HG03378 (cell line): ENCODE data around the gene CDC42BPB.

Source experiments
- ATAC-seq: cut with Tn5 transposase; IDR thresholded peaks from one replicate; pipeline ENCODE4 v1.9.1; 2021; ENCODE audit warnings: mild to moderate bottlenecking, moderate library complexity; ENCODE audit not compliant: unreplicated experiment

CDC42BPB gene

DNA sequence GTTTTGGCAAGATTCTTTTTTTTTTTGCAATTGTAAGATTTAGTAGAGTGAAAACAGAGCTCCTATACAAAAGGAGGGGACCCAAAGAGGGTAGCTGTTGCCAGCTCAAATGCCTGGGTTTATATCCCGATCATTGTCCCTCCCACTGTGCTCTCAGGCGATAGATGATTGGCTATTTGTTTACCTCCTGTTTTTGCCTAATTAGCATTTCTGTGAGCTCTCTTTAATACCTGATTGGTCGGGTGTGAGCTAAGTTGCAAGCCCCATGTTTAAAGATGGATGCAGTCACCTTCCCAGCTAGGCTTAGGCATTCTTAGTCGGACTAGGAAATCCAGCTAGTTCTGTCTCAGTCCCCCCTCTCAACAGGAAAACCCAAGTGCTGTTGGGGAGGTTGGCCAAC lies 39.0 kb upstream of the CDC42BPB start:
- ATAC-seq = no peak

DNA sequence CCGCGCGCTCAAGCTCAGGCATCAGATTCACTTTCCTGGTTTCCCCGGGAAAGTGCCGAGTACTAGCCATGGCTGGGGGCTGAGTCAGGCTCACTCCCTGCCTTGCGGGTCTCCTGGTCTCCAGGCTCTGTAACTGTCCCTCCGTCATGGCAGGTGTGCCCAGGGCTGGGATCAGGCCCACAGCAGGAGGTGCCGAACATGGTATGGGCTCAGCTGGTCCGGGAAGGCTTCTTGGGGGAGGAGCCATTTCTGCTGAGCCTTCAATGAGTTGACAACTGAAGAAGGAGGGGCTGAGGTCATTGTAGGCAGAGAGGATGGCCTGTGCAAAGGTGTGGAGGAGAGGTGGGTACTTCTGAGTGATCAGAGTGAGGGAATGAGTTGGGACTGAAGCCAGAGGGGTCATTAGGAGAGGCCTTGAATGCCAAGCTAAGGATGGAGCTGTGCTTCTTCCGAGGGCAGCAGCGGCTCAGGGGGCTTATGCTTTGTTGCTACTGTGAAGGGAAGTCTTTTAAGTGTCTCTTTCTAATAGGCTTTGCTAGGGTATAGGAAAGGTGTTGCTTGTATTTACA lies 37.9 kb upstream of the CDC42BPB start:
- no peak for ATAC-seq

DNA sequence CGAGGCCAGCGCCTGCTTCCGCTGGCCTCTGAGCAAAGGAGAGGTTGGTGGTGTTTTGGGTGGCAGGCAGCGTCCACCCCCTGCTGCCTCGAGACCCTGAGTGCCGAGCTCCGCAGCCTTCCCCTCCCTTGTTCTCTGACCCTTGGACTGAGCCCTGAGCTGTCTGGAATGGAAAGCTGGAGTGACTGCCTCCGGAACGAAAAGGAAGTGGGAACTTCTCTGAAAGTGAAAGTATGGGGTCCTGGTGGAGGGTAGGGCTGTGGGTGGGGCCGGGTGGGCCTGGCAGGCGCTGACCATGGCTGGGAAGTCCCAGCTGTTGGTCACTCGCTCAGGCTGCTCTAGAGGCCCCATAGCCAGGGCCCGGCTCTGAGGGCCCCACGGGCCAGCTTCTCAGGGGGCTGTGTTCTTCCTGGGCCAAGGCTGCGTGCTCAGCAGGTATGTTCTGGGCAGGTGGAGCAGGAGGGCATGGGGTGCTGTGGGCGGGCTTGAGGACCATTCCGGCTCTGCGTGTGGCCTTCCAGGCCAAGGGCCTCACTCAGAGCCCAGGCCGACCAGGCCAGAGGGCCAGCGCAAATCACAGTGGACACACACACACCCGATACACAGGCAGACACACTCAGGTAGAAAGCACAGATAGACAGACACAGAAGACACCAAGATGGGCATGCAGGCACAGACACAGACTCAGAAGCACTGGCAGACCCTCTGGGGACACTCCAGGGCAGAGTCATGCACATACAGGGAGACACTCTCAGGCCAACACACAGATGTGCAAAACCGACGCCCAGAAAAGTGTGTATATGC lies 37.3 kb upstream of the CDC42BPB start, which contains the start of gene EXOC3L4:
EXOC3L4 (plus strand) TSS at position 320 of the 804 bp plus-strand sequence. CDS start 5,495 bp downstream, outside the sequence.
- ATAC-seq = no peak

DNA sequence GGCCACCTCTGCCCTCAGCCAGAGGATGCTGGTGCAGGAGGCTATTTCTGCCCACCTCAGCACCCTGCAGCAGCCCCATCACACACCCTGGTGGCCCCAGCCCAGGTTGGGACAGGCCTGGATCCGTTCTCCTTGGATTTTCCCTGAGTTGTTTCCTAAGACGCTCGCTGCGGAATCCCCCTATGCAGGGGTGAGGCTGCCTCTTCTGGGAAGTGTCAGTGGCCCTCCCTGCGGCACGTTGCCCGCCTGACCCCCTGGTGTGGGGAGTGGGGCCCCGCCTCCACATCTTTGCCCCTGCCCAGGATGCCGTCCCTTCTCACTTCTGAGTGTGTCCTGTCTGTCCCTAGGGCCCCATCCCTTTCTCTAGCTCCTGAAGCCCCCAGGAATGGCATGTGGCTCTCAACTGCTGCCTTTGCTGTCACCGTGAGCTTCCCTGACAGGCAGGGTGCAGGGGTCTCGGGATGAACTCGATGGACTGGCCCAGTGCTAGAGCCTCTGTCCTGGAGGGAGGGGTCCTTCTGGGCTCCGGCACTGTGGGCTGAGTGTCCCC lies 36.6 kb upstream of the CDC42BPB start:
- ATAC-seq = no peak

DNA sequence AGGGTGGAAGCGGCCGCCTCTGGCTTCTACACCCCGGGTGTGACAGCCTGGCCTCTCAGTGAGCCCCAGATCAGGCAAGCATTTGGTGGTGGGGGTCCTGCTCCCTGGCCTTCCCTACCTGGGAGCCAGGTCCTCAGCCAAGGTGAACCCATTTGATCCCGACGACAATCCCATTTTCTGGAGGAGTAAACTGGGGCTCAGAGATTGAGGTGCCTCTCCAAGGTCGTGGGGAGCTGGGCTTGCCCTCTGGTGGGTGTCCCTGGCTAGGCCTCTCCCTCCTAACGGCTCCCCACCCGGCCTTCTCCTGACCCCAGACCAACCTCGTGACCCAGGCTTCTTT lies 34.5 kb upstream of the CDC42BPB start:
- no peak for ATAC-seq

DNA sequence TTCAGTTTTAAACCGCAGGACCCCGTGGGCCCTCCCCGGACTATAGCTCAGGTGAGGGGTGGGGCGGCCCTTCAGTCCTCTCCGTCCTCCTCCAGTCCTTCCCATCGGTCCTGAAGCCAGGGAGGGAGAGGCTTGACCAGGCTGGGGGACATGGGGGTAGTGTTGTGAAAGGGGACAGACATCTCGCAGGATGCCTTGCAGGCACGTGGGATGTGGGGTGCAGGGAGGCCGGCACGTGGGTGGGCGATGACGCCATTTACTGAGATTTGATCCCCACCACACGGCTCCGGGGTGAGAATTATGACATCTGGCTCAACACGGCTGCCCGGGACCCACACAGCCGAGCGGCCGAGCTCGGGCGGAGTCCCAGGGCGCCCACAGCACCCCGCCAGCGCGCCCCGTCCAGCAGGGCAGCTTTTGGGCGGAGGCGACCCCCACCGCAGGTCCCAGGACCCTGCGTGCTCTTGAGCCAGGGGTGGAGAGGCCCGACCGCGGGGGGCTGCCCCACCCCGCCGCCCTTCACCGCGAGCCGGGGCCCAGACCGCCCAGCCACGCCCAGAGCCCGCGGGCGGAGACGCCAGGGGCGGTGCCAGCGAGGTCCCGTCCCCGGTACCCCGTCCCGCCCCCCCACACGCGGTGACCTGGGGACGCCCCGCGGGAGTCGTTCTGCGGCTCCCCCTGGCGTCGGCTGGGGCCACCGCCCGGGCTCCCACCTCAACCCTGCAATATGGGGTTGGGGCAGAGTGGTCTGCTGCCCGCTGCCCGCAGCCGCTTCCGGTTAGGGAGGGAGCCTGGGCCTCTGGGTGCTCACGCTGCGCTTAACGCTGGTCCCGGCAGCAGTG lies 33.9 kb upstream of the CDC42BPB start:
- no peak for ATAC-seq

DNA sequence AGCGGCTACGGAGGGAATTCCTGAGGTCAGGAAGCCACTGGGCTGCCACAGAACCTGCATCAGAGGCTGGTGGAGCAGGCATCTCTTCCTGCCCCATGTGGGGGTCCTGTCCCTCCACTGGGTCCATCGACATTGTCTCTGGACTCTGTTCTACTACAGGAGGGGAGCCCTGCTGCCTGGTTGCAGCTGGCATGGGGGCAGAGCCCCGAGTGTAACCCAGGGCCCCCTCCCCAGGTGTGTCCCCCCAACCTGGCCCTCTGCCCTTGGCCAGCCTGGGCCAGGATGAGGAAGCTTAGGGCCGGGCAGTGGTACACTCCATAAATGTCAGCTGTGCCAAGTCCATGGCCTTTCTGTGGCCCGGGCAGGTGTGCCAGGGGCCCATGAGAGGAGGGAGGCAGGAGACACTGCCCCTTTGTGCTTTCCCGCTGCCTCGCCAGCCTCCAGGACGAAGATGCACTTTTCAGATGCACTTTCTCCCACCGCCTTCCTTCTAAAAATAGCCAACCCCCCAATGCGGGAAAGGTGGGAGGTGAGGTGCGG lies 33.2 kb upstream of the CDC42BPB start:
- no peak for ATAC-seq

DNA sequence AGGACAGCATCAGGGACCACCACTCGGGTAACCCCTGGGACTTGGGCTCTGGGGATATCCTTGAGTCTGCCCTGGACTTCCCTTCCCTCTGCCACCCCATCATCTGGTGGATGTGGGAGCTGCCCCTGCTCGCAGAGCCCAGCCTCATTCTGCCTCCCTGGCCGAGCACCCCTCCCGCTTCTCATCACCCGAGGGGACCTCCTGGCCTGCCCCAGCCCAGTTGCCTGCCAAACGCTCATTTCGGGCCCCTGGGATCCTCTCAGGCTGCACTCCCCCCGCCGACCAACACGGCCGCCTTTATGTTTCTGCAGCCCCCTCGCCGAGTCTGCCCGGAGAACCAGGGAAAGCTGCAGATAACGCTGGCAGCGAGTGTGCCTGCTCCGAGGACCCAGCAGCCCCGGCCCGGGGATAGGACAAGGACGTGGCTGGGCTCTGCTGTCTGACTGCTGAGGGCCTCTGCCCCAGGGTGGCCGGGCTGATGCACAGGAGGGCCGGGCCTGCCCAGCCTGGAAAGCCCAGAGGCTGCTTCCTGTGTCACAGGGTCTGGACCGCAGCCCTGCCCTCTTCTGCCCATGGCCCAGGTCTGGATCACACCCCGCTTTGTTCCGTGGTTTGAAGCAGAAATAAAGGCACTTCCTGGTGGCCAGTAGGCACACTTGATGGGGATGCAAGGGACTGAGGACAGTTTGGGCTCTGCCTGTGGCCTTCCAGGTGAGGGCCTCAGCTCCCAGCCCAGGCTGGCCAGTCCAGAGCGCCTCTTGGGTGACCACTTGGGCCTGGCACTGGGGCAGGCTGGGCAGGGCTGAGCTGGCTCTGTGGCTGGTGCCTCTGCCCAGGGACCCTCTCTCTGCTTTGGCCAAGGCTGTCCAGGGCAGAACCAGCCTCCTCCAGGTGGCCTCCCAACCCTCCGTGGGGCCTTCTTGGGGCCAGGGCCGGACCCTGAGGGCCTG lies 32.3 kb upstream of the CDC42BPB start:
- ATAC-seq = no peak

DNA sequence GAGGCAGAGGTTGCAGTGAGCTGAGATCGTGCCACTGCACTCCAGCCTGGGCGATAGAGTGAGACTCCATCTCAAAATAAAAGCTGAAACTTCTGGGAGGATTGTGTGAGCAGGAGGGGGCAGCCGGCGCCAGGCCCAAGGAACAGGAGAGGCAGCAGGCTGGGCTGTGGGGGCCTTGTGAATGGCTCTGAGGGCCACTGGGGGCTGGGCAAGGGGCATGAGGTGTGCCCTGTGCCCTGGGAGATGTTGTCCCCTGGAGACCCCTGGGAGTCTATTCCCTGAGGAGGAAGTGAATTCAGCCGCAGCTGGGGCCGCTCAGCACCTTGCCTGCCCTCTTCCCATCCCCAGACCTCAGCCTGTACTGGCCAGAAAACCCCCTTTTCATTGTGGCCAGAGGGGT lies 31.6 kb upstream of the CDC42BPB start:
- ATAC-seq = no peak

DNA sequence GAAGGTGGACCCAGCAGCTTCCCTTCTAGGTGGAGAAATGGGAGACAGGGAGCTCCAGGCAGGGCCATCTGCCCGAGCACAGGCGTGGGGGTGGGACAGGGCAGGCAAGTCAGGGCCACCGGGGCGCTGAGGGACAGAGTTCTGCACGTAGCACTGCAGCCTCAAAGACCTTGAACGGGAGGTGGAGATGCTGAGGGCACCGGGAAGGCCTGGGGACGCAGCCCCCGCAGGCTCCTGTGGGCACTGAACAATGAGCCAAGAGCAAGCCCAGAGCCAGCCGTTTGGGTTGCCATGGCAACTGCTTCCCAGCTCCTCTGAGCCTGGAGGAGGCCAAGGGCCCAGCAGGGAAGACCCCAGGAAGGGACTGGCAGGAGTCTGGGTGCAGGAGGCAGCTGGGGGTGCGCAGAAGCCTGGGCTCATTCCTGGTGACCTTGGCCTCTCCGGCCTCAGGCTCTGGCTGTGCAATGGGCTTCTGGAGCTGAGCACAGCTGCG lies 30.0 kb upstream of the CDC42BPB start:
- ATAC-seq = no peak

DNA sequence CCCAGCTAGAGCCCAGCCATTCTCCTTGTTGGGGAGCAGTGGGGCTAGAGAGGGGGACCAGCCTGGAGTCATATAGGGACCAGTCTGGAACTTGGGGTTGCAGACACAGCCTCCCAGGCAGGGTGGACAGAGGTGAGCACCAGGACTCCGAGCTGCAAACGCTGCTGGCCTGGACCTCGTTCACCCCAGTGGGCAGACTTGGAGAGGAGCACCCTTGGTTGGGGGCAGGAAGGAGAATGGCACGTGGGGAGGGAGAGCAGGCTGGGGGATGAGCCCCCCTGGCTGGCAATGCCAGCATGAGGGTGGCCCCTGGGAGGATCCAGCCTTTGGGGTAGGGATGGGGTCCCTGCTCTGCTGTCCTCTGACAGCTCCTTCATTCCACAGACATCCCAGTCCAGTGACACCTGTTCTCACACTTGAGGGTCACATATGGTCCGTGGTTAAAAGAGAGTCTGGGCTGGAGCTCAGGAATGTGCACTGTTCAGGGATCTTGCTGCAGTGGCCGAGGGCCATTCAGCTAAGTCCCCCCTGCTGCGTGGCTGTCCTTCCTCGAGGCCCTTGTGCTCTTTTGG lies 29.5 kb upstream of the CDC42BPB start:
- no peak for ATAC-seq

DNA sequence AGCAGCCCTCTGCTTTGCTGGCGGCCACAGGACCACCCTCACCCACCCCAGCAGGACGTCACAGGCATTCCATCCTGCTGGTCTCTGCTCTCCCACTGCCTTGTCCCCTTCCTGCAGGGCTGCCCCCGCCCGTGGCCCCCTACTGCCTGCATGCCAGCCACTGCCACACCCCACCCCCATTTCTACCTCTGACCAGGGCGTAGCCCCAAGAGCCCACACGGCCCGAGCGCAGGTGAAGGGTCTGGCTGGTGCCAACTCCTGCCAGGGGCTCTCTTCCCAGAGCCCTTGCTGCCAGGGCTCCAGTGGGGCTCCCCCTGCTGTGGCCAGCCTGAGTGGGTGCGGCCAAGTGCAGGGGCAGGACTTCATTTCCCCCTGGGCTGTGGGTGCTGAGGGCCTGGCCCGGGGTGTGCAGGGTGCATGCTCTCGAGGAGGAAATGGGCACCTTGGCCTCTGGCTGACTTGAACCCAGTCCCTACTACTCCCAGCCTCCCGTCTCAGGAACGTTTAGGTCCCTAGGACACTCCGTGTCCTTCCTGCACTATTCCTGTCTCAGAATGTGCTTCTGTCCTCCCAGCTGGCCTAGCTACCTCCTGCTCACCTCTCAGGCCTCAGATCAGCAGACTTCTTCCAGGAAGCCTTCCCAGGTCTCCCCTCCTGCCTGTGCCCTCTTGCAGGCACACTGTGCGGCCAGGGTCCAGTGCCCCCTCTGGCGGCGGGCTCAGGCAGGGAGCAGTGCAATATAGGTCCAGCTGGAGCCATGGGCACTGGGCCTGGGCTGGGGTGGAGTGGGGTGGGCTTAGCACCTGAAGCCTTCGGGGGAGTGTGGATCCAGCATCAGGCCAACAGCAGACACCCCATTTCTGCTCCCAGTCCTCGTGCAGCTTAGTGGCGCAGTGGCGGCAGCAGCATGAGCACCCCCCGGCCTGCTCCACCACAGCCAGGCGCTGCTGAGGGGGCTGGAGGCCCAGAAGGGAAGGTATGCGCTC lies 28.1 kb upstream of the CDC42BPB start:
- ATAC-seq = no peak

DNA sequence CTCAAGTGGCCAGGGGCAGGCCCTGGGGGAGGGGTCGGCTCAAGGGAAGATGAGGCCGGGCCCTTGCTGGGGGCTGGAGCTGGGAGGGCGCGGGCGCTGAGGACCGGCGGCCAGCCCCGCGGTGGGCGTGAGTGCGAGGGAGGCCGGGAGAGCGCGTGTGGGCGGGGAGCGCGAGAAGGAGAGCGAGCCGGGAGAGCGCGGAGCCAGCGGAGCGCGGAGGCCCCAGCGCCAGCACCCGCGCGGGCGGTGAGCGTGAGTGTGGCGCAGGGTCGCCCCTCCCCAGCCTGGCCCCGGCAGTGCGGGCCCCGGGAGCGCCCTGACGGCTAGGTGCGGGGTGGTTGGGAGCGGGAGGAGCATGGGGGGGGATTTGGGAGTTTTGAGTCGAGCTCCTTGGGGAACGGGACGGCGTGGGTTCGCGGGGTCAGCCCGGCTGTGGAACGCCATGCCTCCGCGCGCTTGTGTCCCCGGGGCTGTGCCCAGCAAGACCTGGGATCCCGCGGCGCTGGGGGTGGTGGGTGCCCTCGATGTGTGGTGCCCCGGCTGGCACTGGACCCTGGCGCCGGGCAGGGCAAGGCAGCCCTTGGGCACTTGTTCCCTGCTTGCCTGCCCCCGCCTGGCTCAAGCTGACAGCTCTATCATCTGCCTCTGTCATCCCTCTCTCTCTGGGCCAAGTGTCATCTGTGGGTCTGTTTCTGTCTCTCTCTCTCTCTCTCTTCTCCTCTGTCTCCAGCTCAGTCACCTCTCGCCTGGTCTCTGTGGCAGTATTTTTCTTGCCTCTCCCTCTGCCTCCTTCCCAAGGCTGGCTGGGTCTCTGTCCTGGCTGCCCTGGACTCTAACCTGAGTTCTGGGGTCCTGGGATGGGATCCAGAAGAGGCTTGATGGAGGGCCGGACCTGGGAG lies 26.9 kb upstream of the CDC42BPB start, which contains the start of gene LBHD2:
LBHD2 (plus strand) TSS at position 190 of the 899 bp plus-strand sequence. CDS start 1,803 bp downstream, outside the sequence.
- ATAC-seq = no peak

DNA sequence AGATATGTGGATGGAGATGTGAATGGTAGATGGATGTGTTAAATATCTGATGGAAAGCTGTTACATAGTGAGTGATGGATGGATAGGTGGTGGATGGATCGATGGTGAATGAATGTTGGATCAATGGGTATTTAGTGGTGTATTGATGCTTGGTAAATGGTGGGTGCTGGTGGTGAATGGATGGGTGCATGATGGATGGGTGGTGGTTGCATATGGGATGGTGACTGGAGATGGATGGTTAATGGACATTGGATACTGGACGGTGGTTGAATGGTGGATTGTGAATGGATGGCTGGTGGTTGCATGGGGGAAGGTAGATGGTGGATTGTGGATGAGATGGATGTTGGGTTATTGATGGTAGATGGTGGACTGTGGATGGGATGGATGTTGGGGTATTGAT lies 24.6 kb upstream of the CDC42BPB start:
- ATAC-seq = no peak

DNA sequence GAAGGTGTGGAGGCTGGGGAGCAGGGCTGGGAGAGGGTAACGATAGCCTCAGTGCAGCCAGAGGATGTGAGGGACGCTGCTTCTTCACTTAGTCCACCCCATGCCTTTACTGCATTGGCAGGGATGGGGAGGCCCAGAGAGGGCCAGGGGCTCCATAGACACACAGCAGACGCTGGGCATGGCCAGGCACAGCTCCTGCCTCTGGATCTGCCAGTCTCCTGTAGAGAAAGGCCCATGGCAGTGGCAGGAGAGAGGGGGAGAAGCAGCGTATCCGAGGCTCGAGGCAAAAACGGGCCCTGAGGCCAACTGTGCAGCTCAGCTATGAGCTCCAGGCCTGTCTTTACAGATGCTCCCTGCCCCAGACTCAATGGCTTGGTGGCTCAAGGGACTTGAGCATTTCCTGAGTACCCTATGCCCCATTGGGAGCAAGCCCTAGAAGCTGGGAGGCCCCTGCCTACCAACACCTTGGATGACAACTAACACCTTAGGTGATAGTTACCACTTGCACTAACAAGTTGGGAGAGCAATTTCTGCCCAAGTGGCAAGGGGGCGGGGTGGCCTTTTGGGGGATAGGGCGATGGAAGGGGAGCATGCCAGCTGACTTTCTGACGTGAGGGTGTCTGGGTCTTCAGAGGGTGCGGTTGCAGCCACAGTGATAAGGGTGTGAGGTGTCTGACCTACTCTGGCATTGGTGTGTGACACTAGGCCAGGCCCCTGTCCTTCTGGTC lies 21.7 kb upstream of the CDC42BPB start:
- ATAC-seq = no peak

DNA sequence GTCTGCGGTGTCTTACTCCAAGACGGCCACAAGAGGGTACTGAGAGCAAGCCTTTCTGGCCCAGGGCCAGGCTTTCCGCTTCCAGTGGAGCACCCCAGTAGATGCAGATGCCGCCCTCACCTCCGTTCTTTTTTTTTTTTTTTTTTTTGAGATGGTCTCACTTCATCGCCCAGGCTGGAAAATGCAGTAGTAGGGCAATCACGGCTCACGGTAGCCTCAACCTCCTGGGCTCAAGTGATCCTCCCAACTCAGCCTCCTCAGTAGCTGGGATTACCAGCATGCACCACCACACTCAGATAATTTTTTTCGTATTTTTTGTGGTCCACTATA lies 21.0 kb upstream of the CDC42BPB start:
- ATAC-seq = no peak
